Peyer's patch (tissue), 4 donors: ENCODE data around the gene REG1A. TPM values are rescaled to one million over a fixed set of nuclear protein-coding genes. Genes with fewer than 3 reads are reported as not detected.

Experiments used
- DNase-seq, 3 donors: peaks; one replicate each; pipeline ENCODE4 v3.0.0-alpha.2; 2017 to 2019
- H3K27ac ChIP-seq, 4 donors: fragments of 200-600 bp; sonication (generic); one replicate each; pipeline ENCODE4 v1.5.1; 2016 to 2019
- H3K27me3 ChIP-seq, 2 donors: fragments of 200-600 bp; sonication (generic); one replicate each; pipeline ENCODE4 v1.5.1; 2019
- H3K36me3 ChIP-seq, 3 donors: fragments of 200-600 bp; sonication (generic); one replicate each; pipeline ENCODE4 v1.5.1; 2016 to 2019
- H3K4me1 ChIP-seq, 4 donors: fragments of 200-600 bp; sonication (generic); one replicate each; pipeline ENCODE4 v1.5.1; 2016 to 2019
- H3K4me3 ChIP-seq, 4 donors: fragments of 200-600 bp; sonication (generic); 1 replicate in 3 of 4; 2 replicates in 1 of 4; pipeline ENCODE4 v1.5.1; 2016 to 2019; ENCODE audit warnings: mild to moderate bottlenecking in 1 of 4
- H3K9me3 ChIP-seq, 4 donors: fragments of 200-600 bp; sonication (generic); one replicate each; pipeline ENCODE4 v1.5.1; 2016 to 2019; ENCODE audit warnings: mild to moderate bottlenecking in 1 of 4
- CTCF ChIP-seq, 6 experiments: fragments of 450-650 bp in 4 of 6; fragments of 200-600 bp in 2 of 6; sonication (generic) in 1 of 6; IDR thresholded peaks; one replicate each; pipeline ENCODE4 v1.5.1; 2017 to 2019; ENCODE audit warnings: antibody characterized with exemption in 6 of 6, mild to moderate bottlenecking in 3 of 6, moderate library complexity in 1 of 6
- POLR2A ChIP-seq, 2 donors: fragments of 450-650 bp; IDR thresholded peaks; one replicate each; pipeline ENCODE4 v1.5.1; 2017; ENCODE audit warnings: antibody characterized with exemption in 2 of 2, mild to moderate bottlenecking in 2 of 2, moderate library complexity in 2 of 2
- total RNA-seq, 4 donors: library from RNA; depleted of rRNA; stranded (reverse); fragments of >200 nt; gene quantifications; one replicate each; pipeline ENCODE4 v1.1.0, GENCODE V29; 2016

Gene REG1A
- total RNA-seq, 4 donors from 2014 or later = 609 to 3,417 (median 985) TPM

- H3K4me1 ChIP-seq = peaks cover 0 to 4% (median 0%) of the 10 kb centered on the region in 4 donors
- no peaks in the 10 kb centered on the region for H3K27me3 ChIP-seq
- DNase-seq = no peak
- H3K9me3 ChIP-seq = peaks cover 0 to 3% (median 0%) of the 10 kb centered on the region in 4 donors
- no peak overlapping the region for H3K4me3 ChIP-seq
- TF ChIP-seq POLR2A (IDR thresholded peaks at IDR 0.05) (no peak), CTCF (IDR thresholded peaks at IDR 0.05) (no peak)
- no peaks in the 10 kb centered on the region for H3K36me3 ChIP-seq
- no peak overlapping the region for H3K27ac ChIP-seq
Measured at GRCh38 chr2:79085382-79085781, 34.9 kb upstream of the REG1A start.

- Histone ChIP-seq H3K27me3 (no peaks in the 10 kb centered on the region), H3K36me3 (no peaks in the 10 kb centered on the region), H3K9me3 (peaks cover 0 to 3% (median 0%) of the 10 kb centered on the region in 4 donors), H3K27ac (no peak overlapping the region), H3K4me3 (no peak overlapping the region), H3K4me1 (peaks cover 0 to 4% (median 0%) of the 10 kb centered on the region in 4 donors)
- TF ChIP-seq POLR2A (IDR thresholded peaks at IDR 0.05) (no peak), CTCF (IDR thresholded peaks at IDR 0.05) (no peak)
- DNase-seq = no peak
Measured at GRCh38 chr2:79086255-79086654, 34.0 kb upstream of the REG1A start.

- H3K4me3 ChIP-seq = no peak within 1 kb of the TSS
- peak in 1 of 3 donors; percentile 48 for DNase-seq
- H3K4me1 ChIP-seq = peaks cover 0 to 4% (median 0%) of the 10 kb centered on the region in 4 donors
- H3K9me3 ChIP-seq = no peaks in the 10 kb centered on the region
- H3K27ac ChIP-seq = no peak within 1 kb of the TSS
- H3K27me3 ChIP-seq = no peaks in the 10 kb centered on the region
- TF ChIP-seq CTCF (IDR thresholded peaks at IDR 0.05) (peak in 2 of 6 experiments; percentile 15 to 17), POLR2A (IDR thresholded peaks at IDR 0.05) (no peak)
- no peaks in the 10 kb centered on the region for H3K36me3 ChIP-seq
Measured at GRCh38 chr2:79087785-79088364, 32.4 kb upstream of the REG1A start, which contains the start of gene REG1B. Gene REG1B, minus strand, starts transcription at chr2:79087993. Its CDS starts 381 bp downstream, at chr2:79087612.

GRCh38 chr2:79090693-79091092, 29.6 kb upstream of the REG1A start:
- Histone ChIP-seq H3K9me3 (no peaks in the 10 kb centered on the region), H3K36me3 (no peaks in the 10 kb centered on the region), H3K27me3 (no peaks in the 10 kb centered on the region), H3K27ac (no peak overlapping the region), H3K4me1 (peaks cover 0 to 4% (median 0%) of the 10 kb centered on the region in 4 donors), H3K4me3 (no peak overlapping the region)
- DNase-seq = no peak
- no peak for TF ChIP-seq CTCF (IDR thresholded peaks at IDR 0.05)
- TF ChIP-seq POLR2A (IDR thresholded peaks at IDR 0.05) = no peak

GRCh38 chr2:79097843-79098242, 22.4 kb upstream of the REG1A start:
- Histone ChIP-seq H3K4me1 (no peaks in the 10 kb centered on the region), H3K4me3 (no peak overlapping the region), H3K27me3 (no peaks in the 10 kb centered on the region), H3K36me3 (no peaks in the 10 kb centered on the region), H3K27ac (no peak overlapping the region), H3K9me3 (no peaks in the 10 kb centered on the region)
- TF ChIP-seq POLR2A (IDR thresholded peaks at IDR 0.05) (no peak), CTCF (IDR thresholded peaks at IDR 0.05) (no peak)
- no peak for DNase-seq
